ENCODE data around the gene MEMO1.

The MEMO1 gene

DNA sequence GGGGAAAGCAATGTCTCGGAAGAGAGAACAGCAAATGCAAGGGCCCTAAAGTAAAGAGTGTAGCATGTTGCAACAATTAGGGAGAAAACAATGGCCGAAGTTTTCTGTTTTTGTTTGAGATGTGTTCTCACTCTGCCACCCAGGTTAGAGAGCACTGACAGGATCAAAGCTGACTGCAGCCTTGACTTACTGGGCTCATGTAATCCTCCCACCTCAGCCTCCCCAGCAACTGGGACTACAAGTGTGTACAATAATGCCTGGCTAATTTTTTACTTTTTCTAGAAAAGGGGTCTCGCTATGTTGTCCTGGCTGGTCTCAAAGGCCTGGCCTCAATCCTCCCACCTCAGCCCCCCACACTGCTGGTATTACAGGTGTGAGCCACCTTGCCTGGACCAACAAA is 23.9 kb downstream of the MEMO1 start:
- Histone ChIP-seq H3K27ac (ENCODE audit: low read depth, low read length) (no peak overlapping the region), H3K79me2 (ENCODE audit: control insufficient read depth, insufficient read depth, low read length) (peaks cover 20% of the 10 kb centered on the region), H3K18ac (ENCODE audit: low read length) (no peak overlapping the region)

DNA sequence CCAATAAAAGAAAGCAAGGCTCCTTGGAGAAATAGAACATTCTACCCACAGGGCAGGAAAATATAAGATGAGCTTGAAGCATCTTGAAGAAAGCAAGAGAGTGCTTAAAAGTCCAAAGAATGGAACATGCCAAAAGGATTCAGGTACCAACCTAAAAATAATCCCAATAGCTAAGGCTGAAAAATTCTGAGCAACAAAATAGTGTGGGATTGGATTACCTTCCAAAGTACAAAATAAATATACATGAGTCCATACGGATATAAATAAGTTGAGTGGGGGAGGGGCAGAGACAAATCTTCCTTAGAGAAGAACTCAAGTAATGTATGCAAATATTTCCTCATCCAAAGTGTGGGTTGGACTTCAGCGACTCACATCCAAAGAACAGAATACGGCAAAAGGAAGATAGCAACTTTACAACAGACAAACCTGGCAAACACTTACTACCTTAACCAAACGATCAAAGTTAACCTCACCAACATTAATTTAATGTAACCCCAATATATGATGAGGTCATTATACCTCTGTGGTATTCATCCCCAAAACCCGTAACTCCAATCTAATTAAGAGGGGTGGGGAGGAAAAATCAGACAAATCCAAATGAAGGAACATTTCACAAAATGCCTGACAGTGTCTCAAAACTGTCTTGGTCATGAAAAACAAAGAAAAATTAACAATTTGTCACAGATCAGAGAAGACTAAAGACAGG is 26.9 kb downstream of the MEMO1 start:
- H2AK5ac ChIP-seq (ENCODE audit: low read length), result no peak overlapping the region
- H3K9ac ChIP-seq (ENCODE audit: low read length), result no peak overlapping the region
- no peak overlapping the region for H3K27ac ChIP-seq (ENCODE audit: low read depth, low read length)
- H2BK15ac ChIP-seq (replicated peaks; ENCODE audit: low read depth), result no peak overlapping the region
- DNase-seq, result no peak
- no peak overlapping the region for H3K4ac ChIP-seq (ENCODE audit: low read depth, low read length)
- H3K18ac ChIP-seq (ENCODE audit: low read length), result no peak overlapping the region
- no peak overlapping the region for H3K4me3 ChIP-seq (ENCODE audit: low read length)
- H3K27me3 ChIP-seq (ENCODE audit: insufficient read depth, low read length, poor library complexity), result no peaks in the 10 kb centered on the region
- no CpG with 5 or more reads among the region's 5 CpGs for WGBS (ENCODE audit: extremely low coverage, insufficient coverage, low lambda C conversion rate)
- peaks cover 2% of the 10 kb centered on the region for H3K4me1 ChIP-seq (ENCODE audit: control insufficient read depth, low read depth, low read length)
- no peak overlapping the region for H4K5ac ChIP-seq (ENCODE audit: low read length)
- H3K36me3 ChIP-seq (ENCODE audit: control insufficient read depth, insufficient read depth, low read length), result no peaks in the 10 kb centered on the region
- H3K56ac ChIP-seq (ENCODE audit: low read length), result no peak overlapping the region
- H2BK120ac ChIP-seq (ENCODE audit: low read depth, low read length), result no peak overlapping the region
- no peak overlapping the region for H4K8ac ChIP-seq (ENCODE audit: low read depth, low read length)
- H3K79me2 ChIP-seq (ENCODE audit: control insufficient read depth, insufficient read depth, low read length), result peaks cover 24% of the 10 kb centered on the region
- H3K4me2 ChIP-seq (ENCODE audit: low read length), result no peak overlapping the region
- peaks cover 4% of the 10 kb centered on the region for H3K79me1 ChIP-seq (ENCODE audit: low read length)
- H3K23ac ChIP-seq (ENCODE audit: low read length), result no peak overlapping the region
- H2BK5ac ChIP-seq (ENCODE audit: low read length), result no peak overlapping the region

More for the DNA sequence above, 23.9 kb downstream of the MEMO1 start:
- Histone ChIP-seq H3K4me1 (ENCODE audit: control insufficient read depth, low read depth, low read length) (no peaks in the 10 kb centered on the region), H3K4me2 (ENCODE audit: low read length) (no peak overlapping the region), H3K36me3 (ENCODE audit: control insufficient read depth, insufficient read depth, low read length) (no peaks in the 10 kb centered on the region), H3K4ac (ENCODE audit: low read depth, low read length) (no peak overlapping the region), H3K4me3 (ENCODE audit: low read length) (no peak overlapping the region), H2BK120ac (ENCODE audit: low read depth, low read length) (no peak overlapping the region), H3K9ac (ENCODE audit: low read length) (no peak overlapping the region), H2BK5ac (ENCODE audit: low read length) (no peak overlapping the region), H2BK15ac (replicated peaks; ENCODE audit: low read depth) (no peak overlapping the region), H2AK5ac (ENCODE audit: low read length) (no peak overlapping the region), H3K56ac (ENCODE audit: low read length) (no peak overlapping the region), H3K27me3 (ENCODE audit: insufficient read depth, low read length, poor library complexity) (no peaks in the 10 kb centered on the region), H4K5ac (ENCODE audit: low read length) (no peak overlapping the region), H3K79me1 (ENCODE audit: low read length) (no peaks in the 10 kb centered on the region), H4K8ac (ENCODE audit: low read depth, low read length) (no peak overlapping the region), H3K23ac (ENCODE audit: low read length) (no peak overlapping the region)
- no peak for DNase-seq
- no CpG with 5 or more reads among the region's 3 CpGs for WGBS (ENCODE audit: extremely low coverage, insufficient coverage, low lambda C conversion rate)

DNA sequence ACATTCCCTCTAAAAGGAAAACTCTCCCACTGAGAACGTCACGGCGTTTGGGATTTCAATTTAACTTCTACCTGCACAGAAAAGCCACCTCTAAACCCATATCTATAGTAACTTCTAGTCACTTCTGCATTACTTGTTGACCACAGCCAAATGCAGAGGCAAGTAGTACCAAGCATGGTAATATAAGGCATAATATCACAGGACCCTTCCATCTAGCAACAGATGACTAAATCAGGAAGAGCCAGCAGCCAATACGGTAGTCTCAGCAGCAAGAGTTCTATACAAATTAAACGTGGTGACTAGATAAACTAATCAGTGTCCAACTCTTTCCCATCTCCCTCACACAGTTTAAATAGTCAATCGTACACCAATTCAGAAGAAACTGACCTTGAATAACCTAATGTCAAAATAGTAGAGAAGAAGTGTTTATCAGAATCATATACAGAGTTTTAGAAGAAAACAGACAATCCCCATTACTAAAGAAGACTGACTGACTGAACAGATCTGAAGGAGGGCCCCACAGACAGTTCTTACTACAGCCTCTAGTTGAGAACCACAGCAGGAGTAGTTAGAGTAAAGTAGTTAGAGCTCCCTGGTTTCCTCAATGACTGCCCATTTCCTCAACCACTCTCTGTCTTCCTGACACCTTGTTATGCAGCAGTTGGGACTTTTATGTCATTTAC is 30.0 kb downstream of the MEMO1 start:
- Histone ChIP-seq H3K79me2 (ENCODE audit: control insufficient read depth, insufficient read depth, low read length) (peaks cover 30% of the 10 kb centered on the region), H3K23ac (ENCODE audit: low read length) (no peak overlapping the region), H3K18ac (ENCODE audit: low read length) (no peak overlapping the region), H2AK5ac (ENCODE audit: low read length) (no peak overlapping the region), H3K9ac (ENCODE audit: low read length) (no peak overlapping the region), H3K79me1 (ENCODE audit: low read length) (peaks cover 4% of the 10 kb centered on the region), H3K4me3 (ENCODE audit: low read length) (no peak overlapping the region), H3K4me2 (ENCODE audit: low read length) (no peak overlapping the region), H2BK120ac (ENCODE audit: low read depth, low read length) (no peak overlapping the region), H4K5ac (ENCODE audit: low read length) (no peak overlapping the region), H3K27ac (ENCODE audit: low read depth, low read length) (no peak overlapping the region), H3K27me3 (ENCODE audit: insufficient read depth, low read length, poor library complexity) (no peaks in the 10 kb centered on the region), H2BK5ac (ENCODE audit: low read length) (no peak overlapping the region), H3K4me1 (ENCODE audit: control insufficient read depth, low read depth, low read length) (peaks cover 2% of the 10 kb centered on the region), H4K8ac (ENCODE audit: low read depth, low read length) (no peak overlapping the region), H3K4ac (ENCODE audit: low read depth, low read length) (no peak overlapping the region), H3K56ac (ENCODE audit: low read length) (no peak overlapping the region), H2BK15ac (replicated peaks; ENCODE audit: low read depth) (no peak overlapping the region), H3K36me3 (ENCODE audit: control insufficient read depth, insufficient read depth, low read length) (no peaks in the 10 kb centered on the region)
- no CpG with 5 or more reads among the region's 6 CpGs for WGBS (ENCODE audit: extremely low coverage, insufficient coverage, low lambda C conversion rate)
- DNase-seq, result peak; percentile 62

DNA sequence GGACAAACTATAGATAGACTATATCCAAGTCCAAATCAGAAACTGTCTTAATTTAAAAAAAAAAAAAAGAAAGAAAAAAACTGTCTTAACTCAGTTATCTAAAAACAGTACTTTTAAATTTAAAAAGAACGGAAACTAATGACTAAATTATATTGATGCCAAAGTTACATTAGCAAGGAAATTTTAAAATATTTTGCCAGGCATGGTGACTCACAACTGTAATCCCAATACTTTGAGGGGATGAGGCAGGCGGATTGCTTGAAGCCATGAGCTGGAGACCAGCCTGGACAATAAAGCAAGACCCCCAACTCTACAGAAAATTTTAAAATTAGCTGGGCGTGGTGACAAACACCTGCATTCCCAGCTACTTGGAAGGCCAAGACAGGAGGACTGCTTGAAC is 30.9 kb downstream of the MEMO1 start:
- no peak overlapping the region for H3K4me2 ChIP-seq (ENCODE audit: low read length)
- no peak overlapping the region for H3K4me3 ChIP-seq (ENCODE audit: low read length)
- H4K8ac ChIP-seq (ENCODE audit: low read depth, low read length), result no peak overlapping the region
- H2AK5ac ChIP-seq (ENCODE audit: low read length), result no peak overlapping the region
- H2BK120ac ChIP-seq (ENCODE audit: low read depth, low read length), result no peak overlapping the region
- no peak for DNase-seq
- H3K4me1 ChIP-seq (ENCODE audit: control insufficient read depth, low read depth, low read length), result peaks cover 2% of the 10 kb centered on the region
- no peak overlapping the region for H2BK5ac ChIP-seq (ENCODE audit: low read length)
- no peak overlapping the region for H3K27ac ChIP-seq (ENCODE audit: low read depth, low read length)
- WGBS (ENCODE audit: extremely low coverage, insufficient coverage, low lambda C conversion rate), result no CpG with 5 or more reads among the region's 3 CpGs
- H3K9ac ChIP-seq (ENCODE audit: low read length), result no peak overlapping the region
- no peak overlapping the region for H3K23ac ChIP-seq (ENCODE audit: low read length)
- H2BK15ac ChIP-seq (replicated peaks; ENCODE audit: low read depth), result no peak overlapping the region
- H3K27me3 ChIP-seq (ENCODE audit: insufficient read depth, low read length, poor library complexity), result no peaks in the 10 kb centered on the region
- peaks cover 4% of the 10 kb centered on the region for H3K79me1 ChIP-seq (ENCODE audit: low read length)
- H3K56ac ChIP-seq (ENCODE audit: low read length), result no peak overlapping the region
- peaks cover 33% of the 10 kb centered on the region for H3K79me2 ChIP-seq (ENCODE audit: control insufficient read depth, insufficient read depth, low read length)
- no peak overlapping the region for H3K4ac ChIP-seq (ENCODE audit: low read depth, low read length)
- H3K36me3 ChIP-seq (ENCODE audit: control insufficient read depth, insufficient read depth, low read length), result no peaks in the 10 kb centered on the region
- H3K18ac ChIP-seq (ENCODE audit: low read length), result no peak overlapping the region
- no peak overlapping the region for H4K5ac ChIP-seq (ENCODE audit: low read length)

DNA sequence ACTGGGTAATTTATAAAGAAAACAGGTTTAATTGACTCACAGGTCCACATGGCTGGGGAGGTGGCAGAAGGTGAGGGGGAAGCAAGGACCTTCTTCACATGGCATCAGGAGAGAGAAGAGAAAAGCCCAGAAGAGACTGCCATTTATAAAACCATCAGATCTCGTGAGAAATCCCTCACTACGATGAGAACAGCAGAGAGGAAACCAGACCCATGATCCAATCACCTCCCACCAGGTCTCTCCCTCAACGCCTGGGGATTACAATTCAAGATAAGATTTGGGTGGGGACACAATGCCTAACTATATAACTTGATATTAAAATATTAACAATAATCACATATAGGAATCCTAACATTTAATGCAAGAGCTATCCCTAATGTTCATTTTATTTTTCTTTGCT is 31.8 kb downstream of the MEMO1 start:
- Histone ChIP-seq H3K4me2 (ENCODE audit: low read length) (no peak overlapping the region), H2BK120ac (ENCODE audit: low read depth, low read length) (no peak overlapping the region), H3K9ac (ENCODE audit: low read length) (no peak overlapping the region), H2BK15ac (replicated peaks; ENCODE audit: low read depth) (no peak overlapping the region), H2AK5ac (ENCODE audit: low read length) (no peak overlapping the region), H3K23ac (ENCODE audit: low read length) (no peak overlapping the region), H3K27me3 (ENCODE audit: insufficient read depth, low read length, poor library complexity) (no peaks in the 10 kb centered on the region), H3K4me3 (ENCODE audit: low read length) (no peak overlapping the region), H2BK5ac (ENCODE audit: low read length) (no peak overlapping the region), H3K79me1 (ENCODE audit: low read length) (peaks cover 4% of the 10 kb centered on the region), H3K18ac (ENCODE audit: low read length) (no peak overlapping the region), H3K56ac (ENCODE audit: low read length) (no peak overlapping the region), H3K79me2 (ENCODE audit: control insufficient read depth, insufficient read depth, low read length) (peaks cover 28% of the 10 kb centered on the region), H3K4me1 (ENCODE audit: control insufficient read depth, low read depth, low read length) (peaks cover 2% of the 10 kb centered on the region), H3K36me3 (ENCODE audit: control insufficient read depth, insufficient read depth, low read length) (no peaks in the 10 kb centered on the region), H4K8ac (ENCODE audit: low read depth, low read length) (no peak overlapping the region), H4K5ac (ENCODE audit: low read length) (no peak overlapping the region), H3K27ac (ENCODE audit: low read depth, low read length) (no peak overlapping the region), H3K4ac (ENCODE audit: low read depth, low read length) (no peak overlapping the region)
- no peak for DNase-seq
- no CpG with 5 or more reads among the region's 3 CpGs for whole genome bisulfite sequencing (ENCODE audit: extremely low coverage, insufficient coverage, low lambda C conversion rate)

All from mesendoderm (in vitro differentiated cells).